Measurements from ENCODE around the gene LBH.

DNA sequence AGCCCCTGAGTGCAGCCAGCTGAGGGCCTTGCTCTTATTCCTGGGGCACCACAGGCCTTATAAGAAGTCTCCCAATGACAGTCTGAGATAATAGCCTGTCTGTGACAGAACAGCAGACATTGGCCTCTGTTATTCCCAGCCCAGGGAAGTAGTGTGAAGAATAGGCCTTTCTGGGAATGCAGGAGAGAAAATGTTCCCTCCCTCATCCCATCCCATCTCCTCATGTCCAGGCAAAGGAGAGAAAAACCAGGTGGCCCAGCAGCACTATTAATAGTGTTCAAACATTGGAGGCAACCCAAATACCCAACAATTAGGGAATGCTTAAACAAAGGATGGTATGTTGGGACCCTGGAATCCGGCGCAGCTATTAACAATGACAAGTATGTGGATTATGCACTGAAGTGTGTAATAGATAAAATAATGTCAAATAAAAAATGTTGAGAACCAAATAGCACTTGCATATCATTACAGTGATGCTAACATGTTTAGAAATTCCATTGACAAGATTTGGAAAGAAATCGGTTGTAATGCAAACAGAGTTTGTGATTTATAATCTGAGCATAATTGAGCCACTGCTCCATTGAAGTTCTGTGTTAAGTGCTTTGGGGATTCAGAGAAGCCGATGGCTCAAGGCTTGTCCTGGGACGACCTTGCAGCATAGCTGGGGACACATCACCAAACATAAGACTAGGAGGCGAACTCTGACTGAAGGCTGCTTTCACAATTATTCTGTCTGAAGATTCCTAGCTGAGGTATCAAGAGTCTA, 69.3 kb downstream of the LBH start:
- TF ChIP-seq EZH2phosphoT487 (IDR thresholded peaks at IDR 0.05; ENCODE audit: insufficient read depth, low read depth): 0 out of 2 replicates have a peak, but pooled peaks have one; percentile 50
- no peak for TF ChIP-seq EZH2 (IDR thresholded peaks at IDR 0.05; ENCODE audit: insufficient read depth, poor library complexity, severe bottlenecking)

Measured in GM23248 (cell line).